BJ (cell line): ENCODE data around the gene CLEC16A. TPM values are rescaled to one million over a fixed set of nuclear protein-coding genes. Genes with fewer than 3 reads are reported as not detected.

Experiments used
- CTCF ChIA-PET: fragments of 350-600 bp; formaldehyde crosslinking; extraction: SDS; loops from one replicate; lab custom pipeline; 2021; ENCODE audit warnings: antibody characterized with exemption, inconsistent platforms; lab: Yijun Ruan, JAX
- POLR2A ChIA-PET: fragments of 300-600 bp; sonication (Branson Sonifier 250); formaldehyde crosslinking; extraction: SDS; loops from one replicate; lab custom pipeline; 2021; ENCODE audit warnings: antibody characterized with exemption; lab: Charles Lee
- DNase-seq: peaks from one replicate; pipeline ENCODE4 v3.0.0-alpha.2; 2011; ENCODE audit warnings: low read depth
- H3K27me3 ChIP-seq: 2 replicates; pipeline ENCODE4 v1.6.0; 2011; ENCODE audit warnings: low read length; ENCODE audit not compliant: control insufficient read depth, insufficient read depth
- H3K36me3 ChIP-seq: 2 replicates; pipeline ENCODE4 v1.5.1; 2011; ENCODE audit warnings: low read length; ENCODE audit not compliant: control insufficient read depth, insufficient read depth
- H3K4me3 ChIP-seq: 2 replicates; pipeline ENCODE4 v1.5.1; 2011; ENCODE audit warnings: low read depth, mild to moderate bottlenecking, control low read depth, low read length
- CTCF ChIP-seq: IDR thresholded peaks from 2 replicates; pipeline ENCODE4 v1.5.1; 2011; ENCODE audit warnings: low read depth, mild to moderate bottlenecking, control low read depth, inconsistent platforms, low read length, moderate library complexity; ENCODE audit not compliant: insufficient read depth
- polyA plus RNA-seq: library from polyadenylated mRNA; depleted of rRNA; stranded (reverse); fragments of >200 nt; gene quantifications from 2 replicates; pipeline ENCODE4 v1.2.3, GENCODE V29; 2011

The CLEC16A gene
- polyA plus RNA-seq, 1 experiment = 8.7 TPM

- Histone ChIP-seq H3K27me3 (no peaks in the 10 kb centered on the region), H3K4me3 (no peak overlapping the region), H3K36me3 (no peaks in the 10 kb centered on the region)
- CTCF ChIA-PET = no interaction called here
- POLR2A ChIA-PET = no interaction called here
- TF ChIP-seq CTCF = no peak
- DNase-seq = no peak
Observed at GRCh38 chr16:10902999-10903398, 41.4 kb upstream of the CLEC16A start.

- POLR2A ChIA-PET = no interaction called here
- Histone ChIP-seq H3K27me3 (no peaks in the 10 kb centered on the region; the same call in 1 of the 2 replicates), H3K36me3 (no peaks in the 10 kb centered on the region), H3K4me3 (no peak overlapping the region)
- DNase-seq = no peak
- no peak for TF ChIP-seq CTCF
- CTCF ChIA-PET = interaction anchor here (1.2 to 3.0 kb wide), 2 partner anchors 9 to 16 kb away, joined by 3 to 7 read pairs; no protein-coding TSS in a partner anchor
Observed at GRCh38 chr16:10906482-10906881, 37.9 kb upstream of the CLEC16A start.

GRCh38 chr16:10906914-10907756, 37.2 kb upstream of the CLEC16A start:
- no peak for DNase-seq
- no peaks in the 10 kb centered on the region; the same call in 1 of the 2 replicates for H3K27me3 ChIP-seq
- ChIA-PET CTCF (interaction anchor here (1.2 to 3.0 kb wide), 3 partner anchors 9 to 16 kb away, joined by 3 to 7 read pairs (median 3); no protein-coding TSS in a partner anchor), POLR2A (no interaction called here)
- H3K4me3 ChIP-seq = no peak overlapping the region
- H3K36me3 ChIP-seq = no peaks in the 10 kb centered on the region
- no peak for TF ChIP-seq CTCF

GRCh38 chr16:10907757-10908045, 36.7 kb upstream of the CLEC16A start:
- no peak overlapping the region for H3K4me3 ChIP-seq
- CTCF ChIA-PET = interaction anchor here (1.3 to 3.0 kb wide), 2 partner anchors 8 to 11 kb away, joined by 3 to 7 read pairs; no protein-coding TSS in a partner anchor
- POLR2A ChIA-PET = no interaction called here
- no peak for DNase-seq
- H3K36me3 ChIP-seq = no peaks in the 10 kb centered on the region
- no peaks in the 10 kb centered on the region; the same call in 1 of the 2 replicates for H3K27me3 ChIP-seq
- TF ChIP-seq CTCF = no peak

- H3K4me3 ChIP-seq = no peak overlapping the region
- TF ChIP-seq CTCF = no peak
- ChIA-PET CTCF (interaction anchor here (1.0 to 1.6 kb wide), 2 partner anchors 15 to 174 kb away, joined by 3 read pairs; no protein-coding TSS in a partner anchor), POLR2A (no interaction called here)
- DNase-seq = no peak
- no peaks in the 10 kb centered on the region for H3K36me3 ChIP-seq
- no peaks in the 10 kb centered on the region; the same call in 1 of the 2 replicates for H3K27me3 ChIP-seq
Observed at GRCh38 chr16:10911267-10911666, 33.1 kb upstream of the CLEC16A start.
